Measurements from ENCODE around the gene XRCC1.
"Not testable (repeated sequence)": the region's sequence is repeated elsewhere in the genome, so short reads cannot be mapped to it uniquely, and the experiment has no call there.

XRCC1 gene

DNA sequence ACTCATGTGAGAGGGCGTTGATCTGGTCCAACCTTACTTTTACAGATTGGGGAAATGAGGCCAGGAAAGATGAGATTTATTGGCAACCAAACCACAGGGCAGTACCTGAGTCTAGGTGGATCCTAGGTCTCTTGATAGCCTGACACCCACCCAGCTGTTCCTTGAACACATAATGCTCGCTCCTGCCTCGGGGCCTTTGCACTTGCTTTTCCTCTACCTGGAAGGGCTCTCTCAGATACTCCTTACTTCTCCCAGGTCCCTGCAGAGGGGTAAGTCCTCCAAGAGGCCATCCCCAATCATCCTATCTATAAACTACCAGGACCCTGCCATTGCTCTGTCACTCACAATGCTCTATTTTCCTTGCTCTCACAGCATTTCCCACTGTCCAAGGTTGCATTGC, 34.9 kb downstream of the XRCC1 start:
- DNase-seq, result no peak

DNA sequence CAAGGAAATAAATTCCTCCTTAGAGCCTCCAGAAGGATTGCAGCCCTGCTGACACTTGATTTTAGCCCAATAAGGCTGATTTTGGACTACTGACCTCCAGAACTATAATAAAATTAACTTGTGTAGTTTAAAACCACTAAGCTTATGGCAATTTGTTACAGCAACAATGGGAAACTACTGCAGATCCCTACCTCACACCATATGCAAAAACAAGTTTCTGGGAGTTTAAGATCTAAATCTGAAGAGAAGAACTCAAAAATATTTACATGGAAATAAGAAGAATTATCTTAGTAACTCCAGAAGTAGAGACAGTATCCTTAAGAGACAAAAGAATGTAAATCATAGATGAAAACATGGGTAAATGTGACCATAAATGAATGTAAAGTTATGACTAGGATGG, 36.4 kb downstream of the XRCC1 start:
- no peak for DNase-seq

DNA sequence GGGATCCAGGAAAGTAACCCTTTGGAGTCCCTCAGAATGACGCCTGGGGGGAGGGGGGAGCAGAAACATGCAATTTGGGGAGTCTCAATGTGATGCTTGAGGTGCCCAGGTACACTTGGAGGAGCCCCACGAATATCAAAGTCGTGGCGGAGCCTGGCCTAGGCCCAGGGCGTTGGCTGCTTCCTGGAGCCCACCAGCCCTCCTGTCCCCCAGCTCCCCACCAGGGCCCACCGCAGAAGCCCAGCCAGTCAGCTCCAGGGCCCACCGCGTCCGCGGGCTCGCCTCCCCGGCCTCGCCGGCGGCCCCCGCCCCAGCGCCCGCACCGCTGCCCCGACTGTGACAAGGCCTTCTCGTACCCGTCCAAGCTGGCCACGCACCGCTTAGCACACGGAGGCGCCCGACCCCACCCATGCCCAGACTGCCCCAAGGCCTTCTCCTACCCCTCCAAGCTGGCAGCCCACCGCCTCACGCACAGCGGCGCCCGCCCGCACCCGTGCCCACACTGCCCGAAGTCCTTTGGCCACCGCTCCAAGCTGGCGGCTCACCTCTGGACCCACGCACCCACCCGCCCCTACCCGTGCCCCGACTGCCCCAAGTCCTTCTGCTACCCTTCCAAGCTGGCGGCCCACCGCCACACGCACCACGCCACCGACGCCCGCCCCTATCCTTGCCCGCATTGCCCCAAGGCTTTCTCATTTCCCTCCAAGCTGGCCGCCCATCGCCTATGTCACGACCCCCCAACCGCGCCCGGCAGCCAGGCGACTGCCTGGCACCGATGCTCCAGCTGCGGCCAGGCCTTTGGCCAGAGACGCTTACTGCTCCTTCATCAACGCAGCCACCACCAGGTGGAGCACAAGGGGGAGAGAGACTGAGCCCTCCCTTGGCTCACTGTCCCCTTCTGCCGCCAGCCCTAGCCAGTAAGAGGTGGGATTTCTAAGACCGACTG, 40.2 kb downstream of the XRCC1 start:
- no peak for DNase-seq

- no peak for DNase-seq
Measured at GRCh38 chr19:43534305-43534815, 41.0 kb downstream of the XRCC1 start.

- DNase-seq, result peak; percentile 98
Measured at GRCh38 chr19:43533546-43534304, 41.6 kb downstream of the XRCC1 start.

DNA sequence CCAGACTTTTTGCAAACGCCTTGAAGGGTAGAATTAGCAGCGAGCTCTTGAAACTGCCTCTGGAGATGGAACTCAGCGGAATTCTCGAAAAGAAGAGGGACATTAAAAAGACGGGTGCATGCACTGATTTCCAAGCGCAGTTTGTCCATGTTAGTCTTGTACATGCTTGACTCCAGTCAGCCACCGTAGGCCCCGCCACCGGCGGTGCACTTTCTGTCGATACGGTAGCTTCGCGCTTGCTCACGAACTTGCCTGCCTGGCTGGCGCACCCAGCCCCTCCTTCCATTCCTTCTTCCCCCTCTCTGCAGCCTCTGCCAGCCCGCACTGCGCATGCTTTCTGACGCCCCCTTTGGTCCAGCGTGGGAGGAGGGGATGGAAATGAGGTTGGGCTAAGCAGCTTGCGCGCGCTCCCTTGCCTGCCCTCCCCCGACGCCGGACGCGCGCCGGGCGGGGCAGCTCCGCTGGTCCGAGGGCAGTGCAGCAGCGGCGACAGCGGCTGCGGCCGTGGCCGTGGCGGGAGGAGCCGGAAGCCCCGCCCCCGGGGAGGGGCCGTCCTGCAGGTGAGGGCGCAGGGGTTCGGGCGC, 42.3 kb downstream of the XRCC1 start, which contains the start of gene ZNF575:
TSS of gene ZNF575 (plus strand) at position 227 of the 584 bp plus-strand sequence. CDS start 1,235 bp downstream, outside the sequence.
- peak; percentile 66 for DNase-seq

DNA sequence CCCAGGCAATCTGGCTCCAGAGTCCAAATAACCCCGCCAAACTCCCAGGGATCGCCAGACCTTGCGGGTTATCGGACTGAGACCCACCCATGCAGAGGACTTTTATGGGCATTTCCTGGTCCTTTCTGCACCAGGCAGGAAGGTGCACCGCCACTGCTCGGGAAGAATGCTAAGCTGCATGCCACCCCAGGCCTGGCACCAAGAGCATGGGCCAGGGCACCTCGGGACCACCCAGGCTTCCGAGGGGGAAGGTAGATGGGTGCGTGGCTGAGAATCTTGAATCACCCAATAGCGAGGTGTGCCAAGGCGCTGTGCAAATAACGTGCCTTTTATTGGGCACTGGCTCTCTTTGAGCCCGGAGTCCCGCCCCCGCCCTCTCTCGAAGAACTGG, 42.8 kb downstream of the XRCC1 start:
- DNase-seq, result no peak

DNA sequence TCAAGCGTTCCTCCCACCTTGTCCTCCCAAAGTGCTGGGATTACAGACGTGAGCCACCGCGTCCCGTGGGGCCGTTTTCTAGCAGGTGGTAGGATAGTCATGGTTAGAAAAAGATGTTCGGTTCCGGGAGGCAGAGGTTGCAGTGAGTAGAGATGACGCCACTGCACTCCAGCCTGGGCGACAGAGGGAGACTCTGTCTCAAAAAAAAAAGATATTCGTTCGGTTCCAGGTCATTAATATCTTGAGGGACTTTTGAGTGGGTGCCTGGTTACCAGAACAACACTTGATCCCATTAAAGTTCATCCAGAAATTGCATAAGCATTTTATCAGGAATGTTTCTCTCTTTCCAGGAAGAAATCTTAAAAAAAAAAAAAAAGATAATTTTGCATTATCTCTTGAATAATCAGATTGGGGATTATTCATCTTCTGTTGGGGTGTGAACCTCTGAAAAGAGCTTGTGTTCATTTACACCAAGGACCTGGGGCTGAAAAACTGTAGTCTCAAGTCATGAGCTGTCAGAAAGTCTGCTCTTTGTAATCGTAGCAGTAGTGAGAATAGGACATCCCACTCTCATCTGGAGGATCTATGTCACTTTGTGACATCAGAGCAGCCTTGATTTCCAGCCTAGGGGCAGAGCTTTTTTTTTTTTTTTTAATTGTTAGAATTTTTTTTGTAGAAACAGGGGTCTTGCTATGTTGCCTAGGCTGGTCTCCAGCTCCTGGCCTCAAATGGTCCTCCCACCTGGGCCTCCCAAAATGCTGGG, 47.3 kb downstream of the XRCC1 start:
- DNase-seq, result peak; percentile 20

GRCh38 chr19:43526884-43527859, 48.2 kb downstream of the XRCC1 start, which contains the start of gene ETHE1:
Gene ETHE1, minus strand, starts transcription at chr19:43527201. Its CDS starts 24 bp downstream, at chr19:43527177.
- DNase-seq, result no peak

- no peak for DNase-seq
Measured at GRCh38 chr19:43525836-43526771, 49.2 kb downstream of the XRCC1 start.

GRCh38 chr19:43524922-43525835, 50.1 kb downstream of the XRCC1 start:
- no peak for DNase-seq

DNA sequence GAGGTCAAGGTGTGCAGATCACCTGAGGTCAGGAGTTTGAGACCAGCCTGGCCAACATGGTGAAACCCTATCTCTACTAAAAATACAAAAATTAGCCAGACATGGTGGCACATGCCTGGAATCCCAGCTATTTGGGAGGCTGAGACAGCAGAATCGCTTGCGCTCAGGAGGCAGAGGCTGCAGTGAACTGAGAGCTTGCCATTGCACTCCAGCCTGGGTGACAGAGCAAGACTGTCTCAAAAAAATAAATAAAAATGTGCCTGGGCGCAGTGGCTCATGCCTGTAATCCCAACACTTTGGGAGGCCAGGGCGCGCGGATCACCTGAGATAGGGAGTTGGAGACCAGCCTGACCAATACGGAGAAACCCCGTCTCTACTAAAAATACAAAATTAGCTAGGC, 51.6 kb downstream of the XRCC1 start:
- DNase-seq, result not testable (repeated sequence)

- no peak for DNase-seq
Measured at GRCh38 chr19:43522929-43523328, 52.4 kb downstream of the XRCC1 start.

GRCh38 chr19:43519436-43520088, 55.8 kb downstream of the XRCC1 start:
- peak; percentile 16 for DNase-seq

DNA sequence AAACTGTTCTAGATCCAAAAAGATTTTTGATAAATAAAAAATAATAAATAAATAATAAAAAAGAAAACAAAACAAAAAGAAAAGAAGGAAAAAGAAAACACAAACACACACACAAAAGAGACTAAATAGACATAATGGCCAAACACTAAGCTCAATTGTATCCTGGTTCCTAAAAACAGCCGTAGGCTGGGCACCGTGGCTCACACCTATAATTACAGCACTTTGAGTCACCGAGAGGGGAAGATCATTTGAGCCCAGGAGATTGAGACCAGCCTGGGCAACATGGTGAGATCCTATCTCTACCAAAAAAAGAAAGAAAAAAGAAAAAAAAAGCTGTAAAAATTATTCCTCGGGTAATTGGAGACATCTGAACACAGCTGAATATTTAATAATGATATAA, 57.3 kb downstream of the XRCC1 start:
- no peak for DNase-seq

DNA sequence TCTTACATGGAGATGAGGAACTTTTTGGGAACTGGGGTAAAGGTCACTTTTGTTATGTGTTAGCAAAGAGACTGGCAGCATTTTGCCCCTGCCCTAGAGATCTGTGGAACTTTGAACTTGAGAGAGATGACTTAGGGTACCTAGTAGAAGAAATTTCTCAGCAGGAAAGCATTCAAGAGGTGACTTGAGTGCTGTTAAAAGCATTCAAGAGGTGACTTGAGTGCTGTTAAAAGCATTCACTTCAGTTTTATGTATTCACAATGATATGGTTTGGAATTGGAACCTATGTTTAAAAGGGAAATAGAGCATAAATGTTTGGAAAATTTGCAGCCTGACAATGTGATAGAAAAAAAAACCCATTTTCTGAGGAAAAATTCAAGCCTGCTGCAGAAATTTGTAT, 62.9 kb downstream of the XRCC1 start:
- not testable (repeated sequence) for DNase-seq

GRCh38 chr19:43511324-43511723, 64.0 kb downstream of the XRCC1 start:
- no peak for DNase-seq

- no peak for DNase-seq
Measured at GRCh38 chr19:43510713-43511112, 64.6 kb downstream of the XRCC1 start.
